HepG2 (cell line): ENCODE data around the gene MPLKIP. TPM values are rescaled to one million over a fixed set of nuclear protein-coding genes. Genes with fewer than 3 reads are reported as not detected.
A peak's percentile ranks its signal among the peaks of the same experiment; 100 is the strongest.

Experiments
- FOXP1 ChIP-seq, 2 experiments: fragments of 450-650 bp in 1 of 2; IDR thresholded peaks; 2 replicates each; pipeline ENCODE4 v1.6.1; 2017 to 2018; ENCODE audit warnings: antibody characterized with exemption in 1 of 2
- KLF16 ChIP-seq, 2 experiments: sonication (generic) in 1 of 2; formaldehyde crosslinking in 1 of 2; IDR thresholded peaks; 2 replicates each; pipeline versions ENCODE4 v1.6.1 to v1.8.0; 2016 to 2023; ENCODE audit warnings: missing genetic modification reagents in 2 of 2, missing compliant biosample characterization in 1 of 2
- NAIF1 ChIP-seq: sonication (generic); formaldehyde crosslinking; IDR thresholded peaks from 2 replicates; pipeline ENCODE4 v1.5.0; 2020; ENCODE audit warnings: mild to moderate bottlenecking, missing genetic modification reagents, borderline replicate concordance
- NFYB ChIP-seq: sonication (generic); formaldehyde crosslinking; IDR thresholded peaks from 2 replicates; pipeline ENCODE4 v1.4.0; 2020; ENCODE audit warnings: missing genetic modification reagents
- NONO ChIP-seq, 2 experiments: fragments of 450-650 bp in 1 of 2; sonication (generic) in 1 of 2; formaldehyde crosslinking in 1 of 2; IDR thresholded peaks in 1 of 2; conservative IDR thresholded peaks in 1 of 2; 2 replicates each; pipeline versions ENCODE4 v1.6.1 to v1.8.0; 2017 to 2022; ENCODE audit warnings: mild to moderate bottlenecking in 1 of 2, missing genetic modification reagents in 1 of 2, moderate library complexity in 1 of 2
- PAXIP1 ChIP-seq: sonication (generic); formaldehyde crosslinking; conservative IDR thresholded peaks from 2 replicates; pipeline ENCODE4 v1.4.0; 2020; ENCODE audit warnings: mild to moderate bottlenecking, missing genetic modification reagents, moderate library complexity
- PITX1 ChIP-seq: sonication (generic); formaldehyde crosslinking; IDR thresholded peaks from 2 replicates; pipeline ENCODE4 v1.5.1; 2020; ENCODE audit warnings: mild to moderate bottlenecking, missing genetic modification reagents
- PLRG1 ChIP-seq: fragments of 450-650 bp; conservative IDR thresholded peaks from 2 replicates; pipeline ENCODE4 v1.6.1; 2016
- RBAK ChIP-seq: sonication (generic); formaldehyde crosslinking; IDR thresholded peaks from 2 replicates; pipeline ENCODE4 v1.5.1; 2020; ENCODE audit warnings: mild to moderate bottlenecking, missing genetic modification reagents
- SP2 ChIP-seq: sonication (generic); formaldehyde crosslinking; IDR thresholded peaks from 2 replicates; pipeline ENCODE4 v1.5.1; 2020; ENCODE audit warnings: mild to moderate bottlenecking, missing genetic modification reagents
- SRSF4 ChIP-seq: fragments of 200-400 bp; formaldehyde crosslinking; IDR thresholded peaks from one replicate; pipeline ENCODE4 v1.6.1; 2018; ENCODE audit warnings: mild to moderate bottlenecking, low read depth, low read length, moderate library complexity; ENCODE audit not compliant: poor library complexity, severe bottlenecking
- ZNF230 ChIP-seq: sonication (generic); formaldehyde crosslinking; IDR thresholded peaks from 2 replicates; pipeline ENCODE4 v1.4.0; 2020; ENCODE audit warnings: mild to moderate bottlenecking, missing genetic modification reagents
- ZNF34 ChIP-seq: sonication (generic); formaldehyde crosslinking; IDR thresholded peaks from 2 replicates; pipeline ENCODE4 v1.4.0; 2020; ENCODE audit warnings: mild to moderate bottlenecking, missing genetic modification reagents, borderline replicate concordance
- ZNF768 ChIP-seq: sonication (generic); formaldehyde crosslinking; IDR thresholded peaks from 2 replicates; pipeline ENCODE4 v1.4.0; 2020; ENCODE audit warnings: missing genetic modification reagents
- polyA plus RNA-seq, 8 experiments: library from polyadenylated mRNA; depleted of rRNA in 3 of 8; stranded (reverse) in 7 of 8; unstranded in 1 of 8; fragments of >200 nt; fragmentation: Illumina TruSeq in 4 of 8; extraction: Trizol in 4 of 8; gene quantifications; 2 replicates each; pipeline versions ENCODE4 v1.2.1 to v1.2.3, GENCODE V29; 2011 to 2016; ENCODE audit warnings: low read depth in 4 of 8, missing spikeins in 1 of 8, mixed read lengths in 1 of 8; ENCODE audit not compliant: insufficient read depth in 1 of 8
- total RNA-seq, 5 experiments: library from RNA; depleted of rRNA; stranded (reverse); fragments of >200 nt; fragmentation: Illumina TruSeq; extraction: Trizol; gene quantifications; 2 replicates each; pipeline ENCODE4 v1.2.3, GENCODE V29; 2016; ENCODE audit warnings: low read depth in 1 of 5
- TF ChIP-seq, protein P1 (sequence below): sonication (generic); formaldehyde crosslinking; IDR thresholded peaks from 2 replicates; pipeline ENCODE4 v1.4.0; 2020; ENCODE audit warnings: missing genetic modification reagents
- TF ChIP-seq, protein P2 (sequence below): sonication (generic); formaldehyde crosslinking; IDR thresholded peaks from 2 replicates; pipeline ENCODE4 v1.5.0; 2020; ENCODE audit warnings: missing genetic modification reagents
- TF ChIP-seq, protein P3 (sequence below): sonication (generic); formaldehyde crosslinking; IDR thresholded peaks from 2 replicates; pipeline ENCODE4 v1.8.1; 2023; ENCODE audit warnings: mild to moderate bottlenecking, missing genetic modification reagents, borderline replicate concordance
- TF ChIP-seq, protein P4 (sequence below): sonication (generic); formaldehyde crosslinking; conservative IDR thresholded peaks from 2 replicates; pipeline ENCODE4 v1.4.0; 2020; ENCODE audit warnings: missing genetic modification reagents

MPLKIP gene
- total and polyA plus RNA-seq, 2 of the 13 experiments (the other 11 are each of a cell fraction or from before 2014, with no cell fraction given) = 40.1 to 45.7 TPM

DNA sequence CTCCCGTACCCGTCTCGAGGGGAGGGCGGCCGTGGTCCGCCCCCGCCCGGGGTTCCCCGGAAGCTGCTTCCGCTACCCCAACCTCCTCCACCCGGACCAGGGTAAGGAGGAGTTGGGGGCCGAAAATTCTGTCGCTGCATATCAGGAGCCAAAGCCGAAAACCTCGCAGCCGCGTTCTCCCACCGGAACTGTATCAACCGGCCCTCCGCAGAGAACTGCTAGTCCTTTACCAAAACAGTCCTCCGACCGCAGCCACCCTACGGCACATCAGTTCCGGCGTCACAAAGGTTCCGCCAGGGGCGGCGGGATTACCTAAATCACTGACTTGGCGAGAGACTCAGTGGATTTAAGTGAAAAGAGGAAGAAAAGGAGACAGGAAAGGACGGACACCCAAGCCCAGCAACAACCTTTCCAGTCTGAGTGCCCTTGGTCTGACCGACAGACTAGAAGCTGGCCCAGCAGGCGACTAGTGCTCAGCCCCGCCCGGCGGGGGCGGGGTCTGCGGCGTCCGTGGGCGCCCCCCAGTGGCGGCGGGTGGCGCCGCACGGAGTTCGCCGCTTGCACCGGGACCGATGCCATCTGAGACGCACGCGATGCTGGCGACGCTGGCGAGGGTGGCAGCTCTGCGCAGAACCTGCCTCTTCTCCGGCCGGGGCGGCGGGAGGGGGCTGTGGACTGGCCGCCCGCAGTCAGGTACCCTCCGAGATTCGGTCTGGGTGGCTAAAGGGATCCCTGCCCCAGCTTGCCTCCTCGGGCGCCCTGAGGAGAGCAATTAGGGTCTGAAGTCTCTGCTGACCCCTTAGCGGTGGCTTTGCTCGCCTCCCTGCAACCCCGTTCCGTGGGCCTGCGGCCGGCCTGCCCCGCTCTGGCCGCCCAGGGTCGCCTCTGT lies at the start of gene MPLKIP, which contains the start of gene SUGCT (continued):
- TF ChIP-seq ZNF768 (CRISPR knock-in tag) (peak; percentile 57; the same call in 1 of the 2 replicates), FOXP1 (IDR thresholded peaks at IDR 0.05) (no peak), FOXP1 (CRISPR knock-in tag; IDR thresholded peaks at IDR 0.05) (no peak), NONO (IDR thresholded peaks at IDR 0.05) (no peak), NONO (CRISPR knock-in tag; conservative IDR thresholded peaks at IDR 0.05) (peak; percentile 66), ZNF34 (CRISPR knock-in tag) (no peak), PAXIP1 (0 out of 2 replicates have a peak, but pooled peaks have one; percentile 23), SP2 (CRISPR knock-in tag) (peak; percentile 37; the same call in 1 of the 2 replicates), PITX1 (CRISPR knock-in tag) (no peak; the same call in 1 of the 2 replicates), KLF16 (CRISPR knock-in tag; IDR thresholded peaks at IDR 0.05) (peak in 1 of 2 experiments; percentile 91; a peak in 2 of 4 replicates), SRSF4 (no peak), NFYB (CRISPR knock-in tag) (no peak), PLRG1 (no peak), RBAK (CRISPR knock-in tag) (no peak), ZNF230 (CRISPR knock-in tag) (0 out of 2 replicates have a peak, but pooled peaks have one; percentile 5), NAIF1 (CRISPR knock-in tag) (peak; percentile 66; the same call in 1 of the 2 replicates)
- TF ChIP-seq, protein P1, sequence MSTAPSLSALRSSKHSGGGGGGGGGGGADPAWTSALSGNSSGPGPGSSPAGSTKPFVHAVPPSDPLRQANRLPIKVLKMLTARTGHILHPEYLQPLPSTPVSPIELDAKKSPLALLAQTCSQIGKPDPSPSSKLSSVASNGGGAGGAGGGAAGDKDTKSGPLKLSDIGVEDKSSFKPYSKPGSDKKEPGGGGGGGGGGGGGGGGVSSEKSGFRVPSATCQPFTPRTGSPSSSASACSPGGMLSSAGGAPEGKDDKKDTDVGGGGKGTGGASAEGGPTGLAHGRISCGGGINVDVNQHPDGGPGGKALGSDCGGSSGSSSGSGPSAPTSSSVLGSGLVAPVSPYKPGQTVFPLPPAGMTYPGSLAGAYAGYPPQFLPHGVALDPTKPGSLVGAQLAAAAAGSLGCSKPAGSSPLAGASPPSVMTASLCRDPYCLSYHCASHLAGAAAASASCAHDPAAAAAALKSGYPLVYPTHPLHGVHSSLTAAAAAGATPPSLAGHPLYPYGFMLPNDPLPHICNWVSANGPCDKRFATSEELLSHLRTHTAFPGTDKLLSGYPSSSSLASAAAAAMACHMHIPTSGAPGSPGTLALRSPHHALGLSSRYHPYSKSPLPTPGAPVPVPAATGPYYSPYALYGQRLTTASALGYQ (CRISPR knock-in tag) = 0 out of 2 replicates have a peak, but pooled peaks have one; percentile 28
- TF ChIP-seq, protein P2, sequence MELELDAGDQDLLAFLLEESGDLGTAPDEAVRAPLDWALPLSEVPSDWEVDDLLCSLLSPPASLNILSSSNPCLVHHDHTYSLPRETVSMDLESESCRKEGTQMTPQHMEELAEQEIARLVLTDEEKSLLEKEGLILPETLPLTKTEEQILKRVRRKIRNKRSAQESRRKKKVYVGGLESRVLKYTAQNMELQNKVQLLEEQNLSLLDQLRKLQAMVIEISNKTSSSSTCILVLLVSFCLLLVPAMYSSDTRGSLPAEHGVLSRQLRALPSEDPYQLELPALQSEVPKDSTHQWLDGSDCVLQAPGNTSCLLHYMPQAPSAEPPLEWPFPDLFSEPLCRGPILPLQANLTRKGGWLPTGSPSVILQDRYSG = peak; percentile 13
- TF ChIP-seq, protein P3, sequence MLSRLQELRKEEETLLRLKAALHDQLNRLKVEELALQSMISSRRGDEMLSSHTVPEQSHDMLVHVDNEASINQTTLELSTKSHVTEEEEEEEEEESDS (CRISPR knock-in tag) = no peak
- TF ChIP-seq, protein P4, sequence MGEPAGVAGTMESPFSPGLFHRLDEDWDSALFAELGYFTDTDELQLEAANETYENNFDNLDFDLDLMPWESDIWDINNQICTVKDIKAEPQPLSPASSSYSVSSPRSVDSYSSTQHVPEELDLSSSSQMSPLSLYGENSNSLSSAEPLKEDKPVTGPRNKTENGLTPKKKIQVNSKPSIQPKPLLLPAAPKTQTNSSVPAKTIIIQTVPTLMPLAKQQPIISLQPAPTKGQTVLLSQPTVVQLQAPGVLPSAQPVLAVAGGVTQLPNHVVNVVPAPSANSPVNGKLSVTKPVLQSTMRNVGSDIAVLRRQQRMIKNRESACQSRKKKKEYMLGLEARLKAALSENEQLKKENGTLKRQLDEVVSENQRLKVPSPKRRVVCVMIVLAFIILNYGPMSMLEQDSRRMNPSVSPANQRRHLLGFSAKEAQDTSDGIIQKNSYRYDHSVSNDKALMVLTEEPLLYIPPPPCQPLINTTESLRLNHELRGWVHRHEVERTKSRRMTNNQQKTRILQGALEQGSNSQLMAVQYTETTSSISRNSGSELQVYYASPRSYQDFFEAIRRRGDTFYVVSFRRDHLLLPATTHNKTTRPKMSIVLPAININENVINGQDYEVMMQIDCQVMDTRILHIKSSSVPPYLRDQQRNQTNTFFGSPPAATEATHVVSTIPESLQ = peak; percentile 92; the same call in 1 of the 2 replicates
